Measurements from ENCODE around the gene TIAM2.

- no peak for TF ChIP-seq CTCF (IDR thresholded peaks at IDR 0.05; ENCODE audit: borderline replicate concordance, extremely low read depth, low read length, poor library complexity, severe bottlenecking)
- no peak for TF ChIP-seq EZH2 (IDR thresholded peaks at IDR 0.05; ENCODE audit: borderline replicate concordance, low read depth, low read length, severe bottlenecking)
These were observed 187.0 kb downstream of the TIAM2 start for GRCh38 chr6:155182103-155182502.

Measured in DND-41 (cell line).